Endodermal cell (in vitro differentiated cells): ENCODE results near the gene ADGRB3. TPM values are rescaled to one million over a fixed set of nuclear protein-coding genes. Genes with fewer than 3 reads are reported as not detected.

Experiments used
- DNase-seq: peaks from one replicate; pipeline ENCODE4 v3.0.0-alpha.2; 2017
- H3K27ac ChIP-seq: 2 replicates; pipeline ENCODE4 v1.5.1; 2013; ENCODE audit warnings: mild to moderate bottlenecking, low read depth, low read length, moderate library complexity
- H3K27me3 ChIP-seq: 2 replicates; pipeline ENCODE4 v1.6.1; 2013; ENCODE audit warnings: mild to moderate bottlenecking, low read length, moderate library complexity; ENCODE audit not compliant: insufficient read depth, control insufficient read depth, poor library complexity, severe bottlenecking
- H3K36me3 ChIP-seq: 2 replicates; pipeline ENCODE4 v1.7.0; 2013; ENCODE audit warnings: mild to moderate bottlenecking, low read length, moderate library complexity; ENCODE audit not compliant: control insufficient read depth, insufficient read depth
- H3K4me1 ChIP-seq: one replicate; pipeline ENCODE4 v1.7.0; 2013; ENCODE audit warnings: low read length; ENCODE audit not compliant: control insufficient read depth, insufficient read depth
- H3K4me3 ChIP-seq: 2 replicates; pipeline ENCODE4 v1.5.1; 2013; ENCODE audit warnings: mild to moderate bottlenecking, low read length, moderate library complexity
- H3K9ac ChIP-seq: 2 replicates; pipeline ENCODE4 v1.6.1; 2013; ENCODE audit warnings: mild to moderate bottlenecking, low read length, moderate library complexity; ENCODE audit not compliant: poor library complexity, severe bottlenecking; ENCODE audit errors: extremely low read depth
- H3K9me3 ChIP-seq: 2 replicates; pipeline ENCODE4 v1.6.1; 2013; ENCODE audit warnings: mild to moderate bottlenecking, low read length, moderate library complexity; ENCODE audit not compliant: control insufficient read depth
- H3K27ac Mint-ChIP-seq: 2 replicates; pipeline ENCODE4 v1.8.0; 2020; ENCODE audit warnings: mixed read lengths
- H3K27me3 Mint-ChIP-seq: 2 replicates; pipeline ENCODE4 v1.8.0; 2021; ENCODE audit warnings: mild to moderate bottlenecking, mixed read lengths; ENCODE audit not compliant: insufficient read depth
- H3K36me3 Mint-ChIP-seq: 2 replicates; pipeline ENCODE4 v1.8.0; 2020; ENCODE audit warnings: low read depth, mixed read lengths
- H3K4me1 Mint-ChIP-seq: 2 replicates; pipeline ENCODE4 v1.8.0; 2020; ENCODE audit warnings: mixed read lengths
- H3K4me3 Mint-ChIP-seq: 2 replicates; pipeline ENCODE4 v1.8.0; 2020; ENCODE audit warnings: mild to moderate bottlenecking, moderate library complexity, mixed read lengths
- H3K9me3 Mint-ChIP-seq: 2 replicates; pipeline ENCODE4 v1.8.0; 2020; ENCODE audit warnings: mild to moderate bottlenecking, mixed read lengths
- WGBS, 2 experiments: methylation state at CpG; one replicate each; pipeline versions ENCODE4 v1.1.5 to v1.1.7; 2013; ENCODE audit warnings: missing lambda C conversion rate in 2 of 2, mixed read lengths in 1 of 2; ENCODE audit not compliant: insufficient coverage in 1 of 2, insufficient read length in 1 of 2; 5-methylcytosine and 5-hydroxymethylcytosine counted together
- total RNA-seq, 2 donors: library from RNA; stranded (reverse); fragmentation: NEBNext Ultra II Directional in 1 of 2; extraction: Animal tissue kit (Norgen Biotek cat#: 25700) in 1 of 2; gene quantifications; 2 replicates in 1 of 2; 3 replicates in 1 of 2; pipeline ENCODE4 v1.2.1, GENCODE V29; 2021
- TF ChIP-seq, protein P1 (sequence below): fragments of 200-600 bp; sonication (generic); conservative IDR thresholded peaks from 2 replicates; pipeline ENCODE4 v1.5.0; 2021; ENCODE audit warnings: antibody characterized with exemption, mild to moderate bottlenecking

Gene ADGRB3
- total RNA-seq, 2 donors from 2014 or later: 0.33 to 1.3 TPM

DNA sequence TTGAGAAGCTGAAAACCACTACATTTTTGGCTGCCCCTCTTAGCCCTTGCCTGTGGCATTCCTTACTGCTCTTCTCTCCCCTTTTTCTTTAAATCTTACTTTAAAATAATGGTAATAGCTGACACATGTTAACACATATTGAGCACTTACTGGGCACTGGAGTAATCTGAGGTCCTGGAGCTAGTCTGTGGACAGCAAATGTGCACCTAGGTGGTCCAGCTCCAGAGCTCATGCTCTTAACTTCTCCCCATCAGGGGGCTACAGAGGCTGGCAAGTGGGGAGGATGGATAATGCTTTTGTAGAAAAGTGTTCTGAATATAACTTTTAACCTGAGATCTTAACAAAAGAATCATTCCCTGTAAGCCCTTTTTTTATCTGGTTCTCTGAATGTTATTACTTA, 74.8 kb downstream of the ADGRB3 start:
- Mint-ChIP-seq H3K27ac (no peak overlapping the region), H3K4me3 (no peak overlapping the region), H3K9me3 (no peaks in the 10 kb centered on the region), H3K4me1 (no peaks in the 10 kb centered on the region), H3K36me3 (no peaks in the 10 kb centered on the region), H3K27me3 (no peaks in the 10 kb centered on the region)
- no peaks in the 10 kb centered on the region for H3K4me1 ChIP-seq
- DNase-seq: no peak
- H3K9ac ChIP-seq: no peak overlapping the region
- H3K27ac ChIP-seq: no peak overlapping the region
- no peaks in the 10 kb centered on the region for H3K36me3 ChIP-seq
- H3K4me3 ChIP-seq: no peak overlapping the region
- no peaks in the 10 kb centered on the region for H3K27me3 ChIP-seq
- H3K9me3 ChIP-seq: no peaks in the 10 kb centered on the region
- TF ChIP-seq, protein P1, sequence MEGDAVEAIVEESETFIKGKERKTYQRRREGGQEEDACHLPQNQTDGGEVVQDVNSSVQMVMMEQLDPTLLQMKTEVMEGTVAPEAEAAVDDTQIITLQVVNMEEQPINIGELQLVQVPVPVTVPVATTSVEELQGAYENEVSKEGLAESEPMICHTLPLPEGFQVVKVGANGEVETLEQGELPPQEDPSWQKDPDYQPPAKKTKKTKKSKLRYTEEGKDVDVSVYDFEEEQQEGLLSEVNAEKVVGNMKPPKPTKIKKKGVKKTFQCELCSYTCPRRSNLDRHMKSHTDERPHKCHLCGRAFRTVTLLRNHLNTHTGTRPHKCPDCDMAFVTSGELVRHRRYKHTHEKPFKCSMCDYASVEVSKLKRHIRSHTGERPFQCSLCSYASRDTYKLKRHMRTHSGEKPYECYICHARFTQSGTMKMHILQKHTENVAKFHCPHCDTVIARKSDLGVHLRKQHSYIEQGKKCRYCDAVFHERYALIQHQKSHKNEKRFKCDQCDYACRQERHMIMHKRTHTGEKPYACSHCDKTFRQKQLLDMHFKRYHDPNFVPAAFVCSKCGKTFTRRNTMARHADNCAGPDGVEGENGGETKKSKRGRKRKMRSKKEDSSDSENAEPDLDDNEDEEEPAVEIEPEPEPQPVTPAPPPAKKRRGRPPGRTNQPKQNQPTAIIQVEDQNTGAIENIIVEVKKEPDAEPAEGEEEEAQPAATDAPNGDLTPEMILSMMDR: no peak

DNA sequence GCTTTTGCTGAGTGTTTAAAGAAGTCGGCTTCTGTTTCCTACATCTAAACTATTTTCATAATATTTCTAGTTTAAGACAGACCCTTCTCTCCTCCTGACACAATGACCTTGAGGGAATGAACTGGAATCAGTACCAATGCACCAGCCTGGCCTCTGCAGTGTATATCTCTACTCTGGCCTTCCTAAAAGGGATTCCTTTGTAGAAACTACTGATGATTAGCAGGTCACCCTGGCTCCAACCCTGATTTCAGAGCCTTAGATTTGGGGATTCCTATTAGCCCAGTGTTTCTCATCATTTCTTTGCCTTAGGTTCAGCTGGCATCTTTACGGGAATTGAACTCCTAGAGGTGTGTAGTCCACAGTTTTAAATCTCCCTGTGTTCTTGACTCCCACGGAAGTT, 75.4 kb downstream of the ADGRB3 start:
- TF ChIP-seq, protein P1: no peak
- no peak overlapping the region for H3K9ac ChIP-seq
- H3K27me3 Mint-ChIP-seq: no peaks in the 10 kb centered on the region
- no peaks in the 10 kb centered on the region for H3K36me3 ChIP-seq
- DNase-seq: no peak
- no peaks in the 10 kb centered on the region for H3K9me3 ChIP-seq
- no peak overlapping the region for H3K4me3 Mint-ChIP-seq
- no peaks in the 10 kb centered on the region for H3K27me3 ChIP-seq
- no peak overlapping the region for H3K27ac Mint-ChIP-seq
- no peaks in the 10 kb centered on the region for H3K4me1 ChIP-seq
- H3K27ac ChIP-seq: no peak overlapping the region
- H3K36me3 Mint-ChIP-seq: no peaks in the 10 kb centered on the region
- no peaks in the 10 kb centered on the region for H3K4me1 Mint-ChIP-seq
- H3K4me3 ChIP-seq: no peak overlapping the region
- 87% methylated on average over 3 of the region's 3 CpGs; no CpG with 5 or more reads in 1 of the 2 experiments for WGBS, 2 experiments
- H3K9me3 Mint-ChIP-seq: no peaks in the 10 kb centered on the region

DNA sequence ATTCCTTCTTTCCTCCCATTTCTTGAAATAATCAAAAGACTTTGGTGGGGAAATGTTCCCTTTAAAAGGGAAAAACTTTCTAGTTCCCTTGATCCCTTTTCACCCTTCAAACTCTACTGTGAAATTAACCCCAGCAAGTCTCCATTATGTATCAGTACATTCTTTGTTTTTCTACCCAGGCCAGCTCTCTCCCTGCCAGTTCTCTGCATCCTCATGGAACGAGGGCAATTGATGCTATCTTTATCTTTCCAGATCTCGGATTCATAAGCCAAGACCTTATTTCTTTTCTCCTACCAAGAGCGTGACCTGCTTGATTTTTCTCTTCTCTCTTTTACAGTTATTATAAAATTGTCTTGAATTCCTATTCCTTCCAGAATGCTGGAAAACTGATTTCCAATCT, 75.8 kb downstream of the ADGRB3 start:
- Histone ChIP-seq H3K27ac (no peak overlapping the region), H3K9ac (no peak overlapping the region), H3K27me3 (no peaks in the 10 kb centered on the region), H3K9me3 (no peaks in the 10 kb centered on the region), H3K4me3 (no peak overlapping the region), H3K4me1 (no peaks in the 10 kb centered on the region), H3K36me3 (no peaks in the 10 kb centered on the region)
- H3K4me3 Mint-ChIP-seq: no peak overlapping the region
- H3K4me1 Mint-ChIP-seq: no peaks in the 10 kb centered on the region
- no peaks in the 10 kb centered on the region for H3K36me3 Mint-ChIP-seq
- 88 to 89% methylated on average over 3 of the region's 3 CpGs for WGBS, 2 experiments
- DNase-seq: no peak
- H3K27me3 Mint-ChIP-seq: no peaks in the 10 kb centered on the region
- no peak overlapping the region for H3K27ac Mint-ChIP-seq
- no peaks in the 10 kb centered on the region for H3K9me3 Mint-ChIP-seq
- TF ChIP-seq, protein P1: no peak
